PFSK-1 (cell line): ENCODE results near the gene CSTF1.

ENCODE experiments used
- FOXP2 ChIP-seq: optimal IDR thresholded peaks from 2 replicates; pipeline ENCODE3; 2011; ENCODE audit warnings: borderline replicate concordance, control low read depth, inconsistent platforms; ENCODE audit not compliant: insufficient read depth; ENCODE audit errors: extremely low read length, extremely low read depth
- POLR2AphosphoS5 ChIP-seq: IDR thresholded peaks from 2 replicates; pipeline ENCODE4 v1.6.1; 2012; ENCODE audit warnings: low read depth, mild to moderate bottlenecking, control low read depth, low read length, moderate library complexity
- SIN3A ChIP-seq: IDR thresholded peaks from 2 replicates; pipeline ENCODE4 v1.6.1; 2012; ENCODE audit warnings: mild to moderate bottlenecking, low read length, moderate library complexity, borderline replicate concordance; ENCODE audit not compliant: insufficient read depth
- TAF1 ChIP-seq: IDR thresholded peaks from 2 replicates; pipeline ENCODE4 v1.6.1; 2012; ENCODE audit warnings: low read length, control low read depth, borderline replicate concordance; ENCODE audit not compliant: insufficient read depth
- TF ChIP-seq, protein P1 (sequence below), 2 experiments: IDR thresholded peaks; 2 replicates each; pipeline versions ENCODE4 v1.6.1 to v1.8.0; 2011 to 2012; ENCODE audit warnings: low read depth in 2 of 2, low read length in 2 of 2, control low read depth in 1 of 2, inconsistent platforms in 1 of 2, mild to moderate bottlenecking in 1 of 2, moderate library complexity in 1 of 2; ENCODE audit not compliant: insufficient read depth in 1 of 2

DNA sequence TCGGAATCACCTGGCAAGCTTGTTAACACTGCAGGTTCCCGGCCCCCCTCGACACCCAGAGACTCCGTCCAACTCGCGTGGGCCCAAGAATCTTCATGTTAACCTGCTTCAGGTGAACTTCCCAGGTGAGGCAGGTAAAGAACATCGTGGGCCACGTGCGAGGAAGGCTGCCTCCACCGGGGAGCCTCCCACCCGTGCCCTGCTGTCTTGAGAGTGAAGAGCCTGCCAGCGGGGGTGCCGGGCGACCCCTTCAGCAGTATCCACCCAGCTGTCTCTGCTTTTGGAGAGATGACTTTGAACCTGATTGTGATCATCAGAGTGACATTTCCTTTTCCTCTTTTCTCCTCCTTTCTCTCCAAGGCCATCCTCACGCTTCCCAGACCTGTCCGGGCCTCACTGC, 53.1 kb downstream of the CSTF1 start:
- TF ChIP-seq POLR2AphosphoS5: no peak
- no peak for TF ChIP-seq TAF1
- TF ChIP-seq, protein P1, sequence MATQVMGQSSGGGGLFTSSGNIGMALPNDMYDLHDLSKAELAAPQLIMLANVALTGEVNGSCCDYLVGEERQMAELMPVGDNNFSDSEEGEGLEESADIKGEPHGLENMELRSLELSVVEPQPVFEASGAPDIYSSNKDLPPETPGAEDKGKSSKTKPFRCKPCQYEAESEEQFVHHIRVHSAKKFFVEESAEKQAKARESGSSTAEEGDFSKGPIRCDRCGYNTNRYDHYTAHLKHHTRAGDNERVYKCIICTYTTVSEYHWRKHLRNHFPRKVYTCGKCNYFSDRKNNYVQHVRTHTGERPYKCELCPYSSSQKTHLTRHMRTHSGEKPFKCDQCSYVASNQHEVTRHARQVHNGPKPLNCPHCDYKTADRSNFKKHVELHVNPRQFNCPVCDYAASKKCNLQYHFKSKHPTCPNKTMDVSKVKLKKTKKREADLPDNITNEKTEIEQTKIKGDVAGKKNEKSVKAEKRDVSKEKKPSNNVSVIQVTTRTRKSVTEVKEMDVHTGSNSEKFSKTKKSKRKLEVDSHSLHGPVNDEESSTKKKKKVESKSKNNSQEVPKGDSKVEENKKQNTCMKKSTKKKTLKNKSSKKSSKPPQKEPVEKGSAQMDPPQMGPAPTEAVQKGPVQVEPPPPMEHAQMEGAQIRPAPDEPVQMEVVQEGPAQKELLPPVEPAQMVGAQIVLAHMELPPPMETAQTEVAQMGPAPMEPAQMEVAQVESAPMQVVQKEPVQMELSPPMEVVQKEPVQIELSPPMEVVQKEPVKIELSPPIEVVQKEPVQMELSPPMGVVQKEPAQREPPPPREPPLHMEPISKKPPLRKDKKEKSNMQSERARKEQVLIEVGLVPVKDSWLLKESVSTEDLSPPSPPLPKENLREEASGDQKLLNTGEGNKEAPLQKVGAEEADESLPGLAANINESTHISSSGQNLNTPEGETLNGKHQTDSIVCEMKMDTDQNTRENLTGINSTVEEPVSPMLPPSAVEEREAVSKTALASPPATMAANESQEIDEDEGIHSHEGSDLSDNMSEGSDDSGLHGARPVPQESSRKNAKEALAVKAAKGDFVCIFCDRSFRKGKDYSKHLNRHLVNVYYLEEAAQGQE (IDR thresholded peaks at IDR 0.05; ENCODE audit: insufficient read depth in 1 of 2, low read depth in 2 of 2, low read length in 2 of 2): no peak
- TF ChIP-seq SIN3A: no peak
- no peak for TF ChIP-seq FOXP2
